Measurements from ENCODE around the gene PPP6R2.

The PPP6R2 gene

DNA sequence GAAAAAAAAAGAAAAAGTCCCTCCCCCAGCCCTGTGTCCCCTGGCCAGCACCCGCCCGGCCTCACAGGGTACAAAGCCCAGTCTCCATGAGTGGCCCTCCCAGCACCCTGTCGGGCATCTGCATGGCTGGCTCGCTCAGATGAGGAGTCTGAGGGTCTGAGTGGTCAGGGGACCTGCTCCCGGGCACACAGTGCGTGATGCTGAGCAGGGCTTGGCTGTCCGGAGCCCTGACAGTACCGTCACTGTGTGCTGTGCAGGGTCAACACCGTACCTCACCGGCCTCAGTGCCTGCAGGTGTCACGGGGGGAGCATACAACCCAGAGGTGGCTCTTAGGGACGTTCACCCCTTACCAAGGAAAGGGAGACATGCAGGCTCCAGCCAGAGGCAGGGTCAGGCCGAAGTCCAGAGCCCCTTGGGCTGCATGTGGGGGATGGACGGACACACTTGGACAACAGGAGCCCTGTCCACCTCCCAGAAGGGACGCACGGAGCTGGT, 32.1 kb upstream of the PPP6R2 start:
- no peak for DNase-seq (ENCODE audit: insufficient read length, low spot score)

DNA sequence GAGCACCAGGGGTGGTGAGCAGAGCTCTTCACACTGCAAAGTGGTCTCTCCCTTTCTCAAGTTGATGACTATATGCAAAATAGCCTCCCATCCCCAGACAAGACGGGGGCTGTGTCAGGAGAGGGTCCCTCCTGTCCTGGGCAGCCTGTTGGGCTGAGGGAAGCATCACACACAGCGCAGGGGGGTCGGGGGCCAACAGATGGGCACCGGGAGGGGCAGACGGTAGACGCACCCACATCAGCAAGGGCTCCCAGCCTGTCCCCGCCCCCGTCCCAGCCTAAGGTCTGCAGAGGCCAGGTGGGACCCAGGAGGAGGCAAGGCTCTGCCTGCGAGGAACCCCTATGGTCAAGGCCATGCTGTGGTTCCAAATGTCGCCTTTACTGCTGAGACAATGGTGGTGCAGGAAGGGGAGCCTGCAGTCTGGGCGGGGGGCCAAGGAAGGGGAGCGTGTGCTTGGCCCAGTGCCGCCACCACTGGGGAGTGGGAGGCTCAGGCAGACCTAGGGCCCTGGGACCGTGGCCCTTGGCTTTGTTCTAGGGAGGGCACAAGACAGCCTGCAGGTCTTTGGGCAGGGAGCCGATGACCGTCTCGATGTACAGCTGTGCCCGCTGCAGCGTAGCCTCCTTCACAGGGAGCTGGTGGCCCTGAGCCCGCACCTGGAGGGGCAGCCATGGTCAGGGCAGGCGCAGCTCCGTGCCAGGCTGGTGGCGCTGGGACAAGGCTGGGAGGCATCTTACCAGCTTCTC, 31.3 kb upstream of the PPP6R2 start:
- DNase-seq (ENCODE audit: insufficient read length, low spot score) (no peak), FAIRE-seq (no peak)
- no peak for TF ChIP-seq PAX5 (IDR thresholded peaks at IDR 0.05; ENCODE audit: insufficient read depth, low read length, severe bottlenecking)
- no peak for TF ChIP-seq POLR2A (IDR thresholded peaks at IDR 0.05; ENCODE audit: low read depth, low read length)
- TF ChIP-seq POLR2AphosphoS5 (IDR thresholded peaks at IDR 0.05; ENCODE audit: low read depth, low read length), result no peak
- no peak for TF ChIP-seq SPI1 (IDR thresholded peaks at IDR 0.05; ENCODE audit: low read depth, low read length)
- TF ChIP-seq TAF1 (IDR thresholded peaks at IDR 0.05; ENCODE audit: low read depth, low read length), result no peak
- no peak for TF ChIP-seq POU2F2 (IDR thresholded peaks at IDR 0.05; ENCODE audit: low read depth, low read length)

More for the DNA sequence above, 32.1 kb upstream of the PPP6R2 start:
- TF ChIP-seq POLR2AphosphoS5 (IDR thresholded peaks at IDR 0.05; ENCODE audit: low read depth, low read length) (no peak), SPI1 (IDR thresholded peaks at IDR 0.05; ENCODE audit: low read depth, low read length) (no peak), POLR2A (IDR thresholded peaks at IDR 0.05; ENCODE audit: low read depth, low read length) (no peak), POU2F2 (IDR thresholded peaks at IDR 0.05; ENCODE audit: low read depth, low read length) (no peak), TAF1 (IDR thresholded peaks at IDR 0.05; ENCODE audit: low read depth, low read length) (no peak), PAX5 (IDR thresholded peaks at IDR 0.05; ENCODE audit: insufficient read depth, low read length, severe bottlenecking) (no peak)
- FAIRE-seq, result no peak

DNA sequence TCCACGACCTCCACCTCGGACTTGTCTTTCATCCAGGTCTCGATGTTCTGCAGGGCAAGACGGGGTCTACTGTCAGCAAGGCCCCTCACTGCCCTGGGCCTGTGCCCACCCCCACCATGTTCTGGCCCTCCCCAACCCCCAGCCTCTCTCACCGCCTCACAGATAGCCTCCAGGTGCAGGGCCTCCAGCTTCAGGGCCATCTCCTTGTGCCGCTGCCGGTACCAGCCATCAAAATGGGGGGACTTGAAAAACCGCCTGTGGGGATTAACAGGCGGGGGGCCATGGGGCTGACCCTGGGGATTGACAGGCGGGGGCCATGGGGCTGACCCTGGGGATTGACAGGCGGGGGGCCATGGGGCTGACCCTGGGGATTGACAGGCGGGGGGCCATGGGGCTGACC, 30.8 kb upstream of the PPP6R2 start:
- TF ChIP-seq POLR2A (IDR thresholded peaks at IDR 0.05; ENCODE audit: low read depth, low read length), result no peak
- TF ChIP-seq PAX5 (IDR thresholded peaks at IDR 0.05; ENCODE audit: insufficient read depth, low read length, severe bottlenecking), result no peak
- no peak for TF ChIP-seq TAF1 (IDR thresholded peaks at IDR 0.05; ENCODE audit: low read depth, low read length)
- TF ChIP-seq POU2F2 (IDR thresholded peaks at IDR 0.05; ENCODE audit: low read depth, low read length), result no peak
- no peak for TF ChIP-seq SPI1 (IDR thresholded peaks at IDR 0.05; ENCODE audit: low read depth, low read length)
- TF ChIP-seq POLR2AphosphoS5 (IDR thresholded peaks at IDR 0.05; ENCODE audit: low read depth, low read length), result no peak
- DNase-seq (ENCODE audit: insufficient read length, low spot score) (no peak), FAIRE-seq (no peak)

DNA sequence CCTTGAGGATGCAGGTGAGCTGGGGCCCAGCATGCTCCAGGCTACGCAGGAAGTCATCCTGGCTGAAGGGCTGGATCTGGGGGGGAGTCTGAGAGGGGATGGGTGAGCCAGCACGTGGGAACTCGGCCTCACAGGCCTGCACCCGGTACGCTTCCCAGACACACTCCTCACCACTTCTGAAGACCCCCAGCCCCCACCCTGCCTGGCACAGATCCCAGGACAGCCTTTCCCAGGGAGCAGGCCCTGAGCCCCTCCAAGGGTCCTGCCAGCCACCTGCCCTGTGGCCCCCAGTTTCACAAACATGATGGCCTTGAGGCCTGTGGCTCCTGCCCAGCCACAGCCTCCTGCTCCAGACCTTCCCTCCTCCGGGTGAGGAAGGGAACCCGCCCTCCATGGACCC, 30.1 kb upstream of the PPP6R2 start:
- FAIRE-seq (no peak), DNase-seq (ENCODE audit: insufficient read length, low spot score) (no peak)
- TF ChIP-seq POLR2A (IDR thresholded peaks at IDR 0.05; ENCODE audit: low read depth, low read length) (no peak), PAX5 (IDR thresholded peaks at IDR 0.05; ENCODE audit: insufficient read depth, low read length, severe bottlenecking) (no peak), SPI1 (IDR thresholded peaks at IDR 0.05; ENCODE audit: low read depth, low read length) (no peak), TAF1 (IDR thresholded peaks at IDR 0.05; ENCODE audit: low read depth, low read length) (no peak), POU2F2 (IDR thresholded peaks at IDR 0.05; ENCODE audit: low read depth, low read length) (no peak), POLR2AphosphoS5 (IDR thresholded peaks at IDR 0.05; ENCODE audit: low read depth, low read length) (no peak)

DNA sequence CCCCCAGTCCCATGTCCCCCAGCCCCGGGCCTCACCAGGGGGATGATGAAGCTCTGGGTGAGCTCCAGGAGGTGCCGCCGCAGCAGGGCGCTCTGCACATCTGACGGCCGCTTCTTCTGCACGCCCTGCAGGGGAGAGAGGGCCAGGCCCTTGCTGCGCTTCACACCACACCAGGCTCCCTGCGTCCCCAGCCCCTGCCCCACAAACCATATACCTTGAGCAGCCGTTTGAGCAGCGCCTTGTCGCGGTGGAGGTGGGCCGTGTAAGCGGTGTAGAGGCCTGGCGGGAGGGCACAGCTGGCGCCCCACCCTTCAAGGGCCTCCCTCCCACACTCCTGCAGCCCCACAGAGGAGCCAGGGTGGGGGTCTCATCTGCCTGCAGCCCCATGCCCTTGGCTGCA, 29.5 kb upstream of the PPP6R2 start:
- FAIRE-seq, result no peak
- DNase-seq (ENCODE audit: insufficient read length, low spot score), result no peak
- TF ChIP-seq POLR2A (IDR thresholded peaks at IDR 0.05; ENCODE audit: low read depth, low read length) (no peak), TAF1 (IDR thresholded peaks at IDR 0.05; ENCODE audit: low read depth, low read length) (no peak), SPI1 (IDR thresholded peaks at IDR 0.05; ENCODE audit: low read depth, low read length) (no peak), POLR2AphosphoS5 (IDR thresholded peaks at IDR 0.05; ENCODE audit: low read depth, low read length) (no peak), POU2F2 (IDR thresholded peaks at IDR 0.05; ENCODE audit: low read depth, low read length) (no peak), PAX5 (IDR thresholded peaks at IDR 0.05; ENCODE audit: insufficient read depth, low read length, severe bottlenecking) (no peak)

DNA sequence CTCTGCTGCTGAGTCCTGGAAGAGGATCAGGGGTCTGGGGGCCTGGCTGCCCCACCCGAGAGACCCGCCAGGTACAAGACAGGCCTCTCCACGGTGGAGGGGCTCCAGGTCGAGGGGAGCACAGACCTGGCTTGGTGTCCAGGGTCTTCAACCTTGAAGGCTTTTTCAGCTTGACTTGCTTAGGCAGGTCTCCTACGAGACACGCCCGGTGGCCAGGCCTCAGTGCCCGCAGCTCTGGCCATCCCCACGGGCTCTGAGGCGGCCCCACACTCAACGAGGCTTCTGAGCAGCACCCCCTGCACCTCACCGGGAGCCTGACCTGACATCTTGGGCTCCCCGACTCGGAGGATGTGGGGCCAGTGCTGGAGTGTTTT, 29.1 kb upstream of the PPP6R2 start:
- no peak for DNase-seq (ENCODE audit: insufficient read length, low spot score)
- no peak for FAIRE-seq
- TF ChIP-seq TAF1 (IDR thresholded peaks at IDR 0.05; ENCODE audit: low read depth, low read length) (no peak), POLR2A (IDR thresholded peaks at IDR 0.05; ENCODE audit: low read depth, low read length) (no peak), PAX5 (IDR thresholded peaks at IDR 0.05; ENCODE audit: insufficient read depth, low read length, severe bottlenecking) (no peak), SPI1 (IDR thresholded peaks at IDR 0.05; ENCODE audit: low read depth, low read length) (no peak), POLR2AphosphoS5 (IDR thresholded peaks at IDR 0.05; ENCODE audit: low read depth, low read length) (no peak), POU2F2 (IDR thresholded peaks at IDR 0.05; ENCODE audit: low read depth, low read length) (no peak)

DNA sequence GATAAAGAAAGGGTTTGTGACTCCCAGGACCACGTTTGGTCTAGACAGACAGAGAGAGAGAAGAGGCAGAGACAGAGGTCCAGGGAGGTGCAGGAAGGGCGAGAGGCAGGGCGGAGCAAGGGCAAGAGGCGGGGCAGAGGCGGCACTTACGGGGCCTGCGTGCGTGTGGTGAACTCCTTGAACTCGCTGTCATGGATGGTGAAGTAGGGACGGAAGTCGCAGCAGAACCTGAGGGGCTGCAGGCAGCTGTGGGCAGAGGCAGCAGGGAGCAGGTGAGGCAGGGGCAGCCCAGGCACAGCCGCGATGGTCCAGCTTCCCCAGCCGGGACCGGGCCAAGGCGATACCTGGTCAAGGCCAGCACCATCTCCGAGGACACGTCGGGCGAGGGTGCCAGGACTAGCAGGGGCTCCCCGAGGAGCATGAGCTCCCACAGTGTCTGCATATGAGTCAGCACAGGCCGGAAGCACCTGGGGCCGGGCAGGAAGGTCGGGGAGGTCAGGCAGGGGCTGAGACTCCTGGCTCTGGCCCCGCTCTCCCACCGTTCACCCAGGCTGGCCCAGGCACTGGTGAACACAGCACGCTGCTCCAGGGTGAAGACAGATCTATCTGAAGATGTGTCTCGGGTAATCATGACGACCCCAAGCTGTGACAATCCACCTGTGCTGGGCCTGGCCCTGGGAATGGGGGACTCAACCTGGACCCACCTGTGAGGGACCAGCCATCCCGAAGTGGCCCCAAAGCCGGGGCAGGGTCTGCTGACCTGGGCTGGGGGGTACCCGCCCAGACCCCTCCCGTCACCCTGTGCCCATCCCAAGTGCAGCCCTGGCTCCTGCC, 28.5 kb upstream of the PPP6R2 start:
- FAIRE-seq, result peak; percentile 100
- TF ChIP-seq PAX5 (IDR thresholded peaks at IDR 0.05; ENCODE audit: insufficient read depth, low read length, severe bottlenecking) (peak; percentile 69), TAF1 (IDR thresholded peaks at IDR 0.05; ENCODE audit: low read depth, low read length) (0 out of 2 replicates have a peak, but pooled peaks have one; percentile 1), POLR2AphosphoS5 (IDR thresholded peaks at IDR 0.05; ENCODE audit: low read depth, low read length) (no peak), POU2F2 (IDR thresholded peaks at IDR 0.05; ENCODE audit: low read depth, low read length) (peak; percentile 62; the same call in 1 of the 2 replicates), SPI1 (IDR thresholded peaks at IDR 0.05; ENCODE audit: low read depth, low read length) (peak; percentile 44; the same call in 1 of the 2 replicates), POLR2A (IDR thresholded peaks at IDR 0.05; ENCODE audit: low read depth, low read length) (peak; percentile 0; the same call in 1 of the 2 replicates)
- peak; percentile 86 for DNase-seq (ENCODE audit: insufficient read length, low spot score)

DNA sequence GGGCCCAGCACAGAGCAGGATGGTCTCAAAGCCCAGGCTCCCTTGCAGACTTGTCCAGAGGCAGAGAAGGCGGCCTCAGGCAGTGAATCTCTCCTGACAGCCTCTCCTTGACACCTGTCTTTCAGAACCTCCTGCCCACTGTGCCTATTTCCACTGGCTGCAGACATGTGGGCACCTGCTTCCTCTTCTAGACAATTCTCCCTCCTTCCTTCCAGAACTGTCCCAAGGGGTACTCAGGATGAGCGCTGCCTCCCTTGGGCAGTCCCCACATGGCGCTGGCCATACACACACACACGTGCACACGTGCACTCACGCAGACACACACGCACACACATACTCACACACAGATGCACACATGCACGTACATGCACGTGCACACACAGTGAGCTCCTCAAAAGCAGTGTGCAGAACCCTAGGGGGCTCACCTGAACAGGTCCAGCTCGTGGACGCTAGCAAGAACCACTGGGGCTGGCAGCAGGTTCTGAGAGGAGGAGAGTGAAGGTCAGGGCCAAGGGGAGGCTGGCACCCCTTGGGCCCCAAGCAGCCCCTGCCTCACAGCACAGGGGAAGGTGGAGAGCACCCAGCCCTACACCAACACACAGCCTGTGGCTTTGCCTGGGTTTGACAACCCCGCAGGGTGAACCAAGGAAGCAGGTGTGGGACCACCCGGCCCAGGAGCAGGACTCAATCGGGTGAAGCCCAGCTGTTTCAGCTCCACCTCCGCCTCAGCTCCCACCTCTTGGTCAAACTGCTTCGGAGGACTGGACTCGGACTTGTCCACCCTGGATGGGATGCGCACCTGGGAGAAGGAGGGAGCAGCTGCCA, 27.6 kb upstream of the PPP6R2 start:
- DNase-seq (ENCODE audit: insufficient read length, low spot score) (no peak), FAIRE-seq (peak; percentile 92)
- no peak for TF ChIP-seq SPI1 (IDR thresholded peaks at IDR 0.05; ENCODE audit: low read depth, low read length)
- no peak for TF ChIP-seq TAF1 (IDR thresholded peaks at IDR 0.05; ENCODE audit: low read depth, low read length)
- no peak for TF ChIP-seq POU2F2 (IDR thresholded peaks at IDR 0.05; ENCODE audit: low read depth, low read length)
- no peak for TF ChIP-seq POLR2AphosphoS5 (IDR thresholded peaks at IDR 0.05; ENCODE audit: low read depth, low read length)
- TF ChIP-seq PAX5 (IDR thresholded peaks at IDR 0.05; ENCODE audit: insufficient read depth, low read length, severe bottlenecking), result no peak
- no peak for TF ChIP-seq POLR2A (IDR thresholded peaks at IDR 0.05; ENCODE audit: low read depth, low read length)

Measured in GM12891 (cell line).